Uterus (tissue), 4 donors: ENCODE results near the gene ARL3. TPM values are rescaled to one million over a fixed set of nuclear protein-coding genes. Genes with fewer than 3 reads are reported as not detected.

Experiments
- DNase-seq, 2 donors: peaks; one replicate each; pipeline ENCODE4 v3.0.0-alpha.2; 2019 to 2020
- H3K27ac ChIP-seq, 2 donors: fragments of 200-600 bp; sonication (generic); 1 replicate in 1 of 2; 2 replicates in 1 of 2; pipeline ENCODE4 v1.5.1; 2016 to 2018
- H3K27me3 ChIP-seq, 2 donors: fragments of 200-600 bp; sonication (generic); one replicate each; pipeline ENCODE4 v1.5.1; 2018 to 2019; ENCODE audit warnings: control low read depth in 1 of 2
- H3K36me3 ChIP-seq, 2 donors: fragments of 200-600 bp; sonication (generic); one replicate each; pipeline ENCODE4 v1.5.1; 2019; ENCODE audit warnings: control low read depth in 1 of 2
- H3K4me1 ChIP-seq, 2 donors: fragments of 200-600 bp; sonication (generic); one replicate each; pipeline ENCODE4 v1.5.1; 2018 to 2019; ENCODE audit warnings: control low read depth in 1 of 2
- H3K4me3 ChIP-seq, 2 donors: fragments of 200-600 bp; sonication (generic); 1 replicate in 1 of 2; 2 replicates in 1 of 2; pipeline ENCODE4 v1.5.1; 2018 to 2019; ENCODE audit warnings: mild to moderate bottlenecking in 1 of 2
- H3K9me3 ChIP-seq, 2 donors: fragments of 200-600 bp; sonication (generic); one replicate each; pipeline ENCODE4 v1.5.1; 2019; ENCODE audit warnings: control low read depth in 1 of 2
- CTCF ChIP-seq, 4 experiments: fragments of 200-600 bp in 2 of 4; fragments of 450-650 bp in 2 of 4; sonication (generic) in 2 of 4; IDR thresholded peaks; one replicate each; pipeline ENCODE4 v1.5.1; 2016 to 2019; ENCODE audit warnings: antibody characterized with exemption in 4 of 4, mild to moderate bottlenecking in 2 of 4, moderate library complexity in 1 of 4
- POLR2A ChIP-seq, 2 donors: fragments of 450-650 bp; IDR thresholded peaks; one replicate each; pipeline ENCODE4 v1.6.1; 2016; ENCODE audit warnings: antibody characterized with exemption in 2 of 2, mild to moderate bottlenecking in 1 of 2, moderate library complexity in 1 of 2
- intact Hi-C: fragments of 100-400 bp; cut with DNase I; formaldehyde crosslinking; loops from one replicate; pipeline ENCODE4 v1.15.1; 2023; ENCODE audit warnings: low total_unique reads
- total RNA-seq, 4 donors: library from RNA; depleted of rRNA in 3 of 4; stranded (reverse); fragments of >200 nt in 3 of 4; gene quantifications; one replicate each; pipeline versions ENCODE4 v1.1.0 to v1.2.4, GENCODE V29; 2014 to 2023
- donor health status: DM: yes; HTN: yes; CAD: no.

Gene ARL3
- total RNA-seq, 4 donors from 2014 or later: 7.1 to 19.9 (median 11.0) TPM

GRCh38 chr10:102626026-102626685, 88.0 kb downstream of the ARL3 start:
- TF ChIP-seq POLR2A (IDR thresholded peaks at IDR 0.05) (no peak), CTCF (IDR thresholded peaks at IDR 0.05) (no peak)
- H3K4me1 ChIP-seq: peaks cover 13 to 16% of the 10 kb centered on the region in 2 donors
- no peaks in the 10 kb centered on the region for H3K9me3 ChIP-seq
- H3K27me3 ChIP-seq: no peaks in the 10 kb centered on the region
- intact Hi-C loops: no loop called here
- H3K27ac ChIP-seq: peak overlapping the region; percentile 91 to 93
- no peak for DNase-seq
- no peak overlapping the region for H3K4me3 ChIP-seq
- no peaks in the 10 kb centered on the region for H3K36me3 ChIP-seq

GRCh38 chr10:102624751-102625645, 89.2 kb downstream of the ARL3 start:
- Histone ChIP-seq H3K36me3 (no peaks in the 10 kb centered on the region), H3K27me3 (no peaks in the 10 kb centered on the region), H3K4me3 (no peak overlapping the region), H3K4me1 (peaks cover 13 to 16% of the 10 kb centered on the region in 2 donors), H3K9me3 (no peaks in the 10 kb centered on the region), H3K27ac (peak overlapping the region in 1 of 2 donors; percentile 35)
- no peak for DNase-seq
- TF ChIP-seq POLR2A (IDR thresholded peaks at IDR 0.05) (no peak), CTCF (IDR thresholded peaks at IDR 0.05) (no peak)
- intact Hi-C loops: no loop called here

GRCh38 chr10:102624094-102624493, 90.1 kb downstream of the ARL3 start:
- no peaks in the 10 kb centered on the region for H3K36me3 ChIP-seq
- no peak overlapping the region for H3K4me3 ChIP-seq
- no peaks in the 10 kb centered on the region for H3K9me3 ChIP-seq
- intact Hi-C loops: no loop called here
- TF ChIP-seq CTCF (IDR thresholded peaks at IDR 0.05): no peak
- TF ChIP-seq POLR2A (IDR thresholded peaks at IDR 0.05): no peak
- H3K27me3 ChIP-seq: no peaks in the 10 kb centered on the region
- H3K27ac ChIP-seq: no peak overlapping the region
- no peak for DNase-seq
- H3K4me1 ChIP-seq: peaks cover 13 to 16% of the 10 kb centered on the region in 2 donors

Other genes with a start within 250 kb of the ARL3 start
- 100 to 1,000 TPM in 1 of 4 donors, 10 to 100 TPM in 3; 38.7 to 106 (median 70.9) TPM for gene ACTR1A, start 211.7 kb downstream of the ARL3 start, total RNA-seq
- 10 to 100 TPM in 2 of 4 donors, 1 to 10 TPM in 2; 2.8 to 20.7 (median 12.3) TPM for gene SUFU, start 210.4 kb downstream of the ARL3 start, total RNA-seq
- 100 to 1,000 TPM in 2 of 4 donors, 10 to 100 TPM in 2; 71.2 to 119 (median 102) TPM for gene TRIM8, start 69.9 kb downstream of the ARL3 start, total RNA-seq
- 10 to 100 TPM in 2 of 4 donors, 1 to 10 TPM in 2; 1.2 to 16.9 (median 8.5) TPM for gene SFXN2, start 239 bp upstream of the ARL3 start, total RNA-seq
- 10 to 100 TPM; 27.4 to 79.2 (median 55.3) TPM for gene WBP1L, start 29.6 kb upstream of the ARL3 start, total RNA-seq
- gene CYP17A1, start 123.0 kb upstream of the ARL3 start, total RNA-seq: 1 to 10 TPM in 2 of 4 donors, under 1 TPM in 1, not detected in 1; 0.83 to 3.6 (median 1.6) TPM
- gene BORCS7, start 139.9 kb upstream of the ARL3 start, total RNA-seq: 10 to 100 TPM; 17.6 to 80.2 (median 44.7) TPM
- 10 to 100 TPM in 1 of 4 donors, 1 to 10 TPM in 2, under 1 TPM in 1; 0.51 to 15.3 (median 2.6) TPM for gene AS3MT, start 155.1 kb upstream of the ARL3 start, total RNA-seq
- gene CNNM2, start 203.9 kb upstream of the ARL3 start, total RNA-seq: 10 to 100 TPM in 1 of 4 donors, 1 to 10 TPM in 3; 5.1 to 11.0 (median 7.4) TPM